Stimulated activated CD4-positive, alpha-beta T cell treated with anti-CD3 and anti-CD28 coated beads, Interleukin-15, amount 100 ng/mL, for 1 hour (primary cell): ENCODE data around the gene SLC35A5.

Experiments used
- DNase-seq, 2 donors: peaks; one replicate each; pipeline ENCODE4 v3.0.0-alpha.2; 2020; ENCODE audit warnings: low read depth in 1 of 2, low spot score in 1 of 2

The SLC35A5 gene

GRCh38 chr3:112623213-112623612, 61.4 kb downstream of the SLC35A5 start:
- no peak for DNase-seq

GRCh38 chr3:112623717-112624116, 61.9 kb downstream of the SLC35A5 start:
- no peak for DNase-seq

GRCh38 chr3:112627419-112627818, 65.6 kb downstream of the SLC35A5 start:
- no peak for DNase-seq

- no peak for DNase-seq
These were observed 66.1 kb downstream of the SLC35A5 start for GRCh38 chr3:112627919-112628466.

- no peak for DNase-seq
These were observed 67.6 kb downstream of the SLC35A5 start for GRCh38 chr3:112629425-112629824.

GRCh38 chr3:112631257-112631656, 69.4 kb downstream of the SLC35A5 start:
- DNase-seq, result no peak

- DNase-seq, result no peak
These were observed 70.8 kb downstream of the SLC35A5 start for GRCh38 chr3:112632596-112632995.

- no peak for DNase-seq
These were observed 71.3 kb downstream of the SLC35A5 start for GRCh38 chr3:112633191-112633590.

- no peak for DNase-seq
These were observed 71.9 kb downstream of the SLC35A5 start for GRCh38 chr3:112633757-112634156.

- no peak for DNase-seq
These were observed 73.1 kb downstream of the SLC35A5 start for GRCh38 chr3:112634786-112635541.
